DOHH2 (cell line): Measurements from ENCODE around the gene NFIB.

Experiments
- H3F3A ChIP-seq: fragments of 200-600 bp; sonication (generic), shearing (Covaris generic); 2 replicates; pipeline ENCODE4 v1.6.0; 2016; ENCODE audit warnings: antibody characterized with exemption, mild to moderate bottlenecking; ENCODE audit not compliant: control insufficient read depth, insufficient read depth
- H3K27ac ChIP-seq: fragments of 200-600 bp; sonication (generic); 2 replicates; pipeline ENCODE4 v1.5.1; 2014; ENCODE audit warnings: low read depth, mild to moderate bottlenecking, low read length, moderate library complexity
- H3K27me3 ChIP-seq: fragments of 200-600 bp; sonication (generic); 2 replicates; pipeline ENCODE4 v1.6.1; 2014; ENCODE audit warnings: mild to moderate bottlenecking, low read length, mixed read lengths; ENCODE audit not compliant: control insufficient read depth
- H3K36me3 ChIP-seq: fragments of 200-600 bp; sonication (generic); 2 replicates; pipeline ENCODE4 v1.6.1; 2014; ENCODE audit warnings: mild to moderate bottlenecking, low read length, moderate library complexity, mixed read lengths; ENCODE audit not compliant: control insufficient read depth
- H3K4me1 ChIP-seq: fragments of 200-600 bp; sonication (generic); 2 replicates; pipeline ENCODE4 v1.6.1; 2014; ENCODE audit warnings: mild to moderate bottlenecking, low read length, mixed read lengths; ENCODE audit not compliant: control insufficient read depth
- H3K4me2 ChIP-seq: fragments of 200-600 bp; sonication (generic); 2 replicates; pipeline ENCODE4 v1.6.0; 2014; ENCODE audit warnings: mild to moderate bottlenecking, low read length, moderate library complexity
- H3K4me3 ChIP-seq: fragments of 200-600 bp; sonication (generic); 2 replicates; pipeline ENCODE4 v1.5.1; 2014; ENCODE audit warnings: mild to moderate bottlenecking, low read length, mixed read lengths
- H3K79me2 ChIP-seq: fragments of 200-600 bp; sonication (generic); 2 replicates; pipeline ENCODE4 v1.6.1; 2014; ENCODE audit warnings: mild to moderate bottlenecking, low read length, mixed read lengths; ENCODE audit not compliant: control insufficient read depth
- H3K9me2 ChIP-seq: fragments of 200-600 bp; sonication (generic); replicated peaks from 2 replicates; pipeline ENCODE4 v1.6.1; 2014; ENCODE audit warnings: mild to moderate bottlenecking, low read length, mixed read lengths; ENCODE audit not compliant: control insufficient read depth
- H3K9me3 ChIP-seq: fragments of 200-600 bp; sonication (generic); 2 replicates; pipeline ENCODE4 v1.6.1; 2014; ENCODE audit warnings: antibody characterized with exemption, low read length, mixed read lengths; ENCODE audit not compliant: control insufficient read depth, insufficient read depth
- H4K20me1 ChIP-seq: fragments of 200-600 bp; sonication (generic); 2 replicates; pipeline ENCODE4 v1.6.0; 2014; ENCODE audit warnings: low read depth, mild to moderate bottlenecking, antibody characterized with exemption, low read length, moderate library complexity; ENCODE audit not compliant: control insufficient read depth, insufficient read depth
- EZH2phosphoT487 ChIP-seq: fragments of 200-600 bp; sonication (generic); IDR thresholded peaks from 2 replicates; pipeline ENCODE4 v1.6.1; 2017; ENCODE audit warnings: borderline replicate concordance, mild to moderate bottlenecking, antibody characterized with exemption, low read length, moderate library complexity, mixed read lengths
- TF ChIP-seq, protein P1 (sequence below): fragments of 200-600 bp; sonication (generic); IDR thresholded peaks from one replicate; pipeline ENCODE4 v1.5.1; 2014; ENCODE audit warnings: antibody characterized with exemption, mild to moderate bottlenecking, low read depth, low read length; ENCODE audit not compliant: poor library complexity, severe bottlenecking

The NFIB gene

DNA sequence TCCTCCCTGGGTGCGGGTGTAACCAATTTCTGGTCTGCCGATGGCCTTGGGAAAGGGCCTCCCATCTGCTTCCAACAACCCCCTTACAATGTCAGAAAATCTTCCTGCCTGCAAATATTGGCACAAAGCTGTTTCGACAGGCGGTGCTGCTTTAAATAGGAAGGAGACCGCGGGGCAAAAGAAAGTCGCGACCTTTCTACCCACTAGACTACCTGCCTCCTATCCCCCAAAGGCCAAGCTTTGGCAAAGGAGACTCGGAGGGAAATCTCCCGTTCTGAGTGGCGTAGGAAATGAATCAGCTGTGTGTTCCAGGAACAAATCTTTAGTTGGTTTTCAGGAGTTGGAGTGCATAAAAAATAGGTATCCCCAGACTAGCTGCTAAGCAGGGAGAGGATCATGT is 36.8 kb upstream of the NFIB start:
- no peak overlapping the region for H3K4me3 ChIP-seq
- H3K27ac ChIP-seq: no peak overlapping the region
- H4K20me1 ChIP-seq: no peaks in the 10 kb centered on the region
- H3K27me3 ChIP-seq: peaks cover 4% of the 10 kb centered on the region; the same call in 1 of the 2 replicates
- TF ChIP-seq, protein P1, sequence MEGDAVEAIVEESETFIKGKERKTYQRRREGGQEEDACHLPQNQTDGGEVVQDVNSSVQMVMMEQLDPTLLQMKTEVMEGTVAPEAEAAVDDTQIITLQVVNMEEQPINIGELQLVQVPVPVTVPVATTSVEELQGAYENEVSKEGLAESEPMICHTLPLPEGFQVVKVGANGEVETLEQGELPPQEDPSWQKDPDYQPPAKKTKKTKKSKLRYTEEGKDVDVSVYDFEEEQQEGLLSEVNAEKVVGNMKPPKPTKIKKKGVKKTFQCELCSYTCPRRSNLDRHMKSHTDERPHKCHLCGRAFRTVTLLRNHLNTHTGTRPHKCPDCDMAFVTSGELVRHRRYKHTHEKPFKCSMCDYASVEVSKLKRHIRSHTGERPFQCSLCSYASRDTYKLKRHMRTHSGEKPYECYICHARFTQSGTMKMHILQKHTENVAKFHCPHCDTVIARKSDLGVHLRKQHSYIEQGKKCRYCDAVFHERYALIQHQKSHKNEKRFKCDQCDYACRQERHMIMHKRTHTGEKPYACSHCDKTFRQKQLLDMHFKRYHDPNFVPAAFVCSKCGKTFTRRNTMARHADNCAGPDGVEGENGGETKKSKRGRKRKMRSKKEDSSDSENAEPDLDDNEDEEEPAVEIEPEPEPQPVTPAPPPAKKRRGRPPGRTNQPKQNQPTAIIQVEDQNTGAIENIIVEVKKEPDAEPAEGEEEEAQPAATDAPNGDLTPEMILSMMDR: no peak
- TF ChIP-seq EZH2phosphoT487: no peak
- no peaks in the 10 kb centered on the region for H3K4me1 ChIP-seq
- H3K9me3 ChIP-seq: no peaks in the 10 kb centered on the region
- H3K9me2 ChIP-seq: no peaks in the 10 kb centered on the region
- no peaks in the 10 kb centered on the region for H3F3A ChIP-seq
- H3K79me2 ChIP-seq: no peaks in the 10 kb centered on the region
- H3K4me2 ChIP-seq: no peak overlapping the region
- H3K36me3 ChIP-seq: no peaks in the 10 kb centered on the region

DNA sequence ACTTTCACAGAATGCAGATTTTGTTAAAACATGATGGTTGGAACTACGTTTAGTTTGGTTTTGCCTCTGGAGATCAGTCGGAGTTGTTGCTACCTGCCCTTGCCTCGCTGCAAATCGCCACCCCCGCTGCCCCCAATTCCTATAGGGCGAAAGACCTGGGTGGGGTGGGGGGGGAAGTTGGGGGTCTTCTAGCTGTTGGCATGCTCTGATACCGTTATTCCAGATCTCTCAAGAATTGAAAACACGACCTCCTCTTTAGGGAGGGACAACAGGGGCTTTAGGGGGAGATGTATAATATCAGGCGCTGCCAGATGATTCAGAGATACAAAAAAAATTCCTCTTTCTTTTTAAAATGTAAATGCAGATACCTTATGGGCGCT is 36.4 kb upstream of the NFIB start:
- H3K27me3 ChIP-seq: peaks cover 4% of the 10 kb centered on the region; the same call in 1 of the 2 replicates

DNA sequence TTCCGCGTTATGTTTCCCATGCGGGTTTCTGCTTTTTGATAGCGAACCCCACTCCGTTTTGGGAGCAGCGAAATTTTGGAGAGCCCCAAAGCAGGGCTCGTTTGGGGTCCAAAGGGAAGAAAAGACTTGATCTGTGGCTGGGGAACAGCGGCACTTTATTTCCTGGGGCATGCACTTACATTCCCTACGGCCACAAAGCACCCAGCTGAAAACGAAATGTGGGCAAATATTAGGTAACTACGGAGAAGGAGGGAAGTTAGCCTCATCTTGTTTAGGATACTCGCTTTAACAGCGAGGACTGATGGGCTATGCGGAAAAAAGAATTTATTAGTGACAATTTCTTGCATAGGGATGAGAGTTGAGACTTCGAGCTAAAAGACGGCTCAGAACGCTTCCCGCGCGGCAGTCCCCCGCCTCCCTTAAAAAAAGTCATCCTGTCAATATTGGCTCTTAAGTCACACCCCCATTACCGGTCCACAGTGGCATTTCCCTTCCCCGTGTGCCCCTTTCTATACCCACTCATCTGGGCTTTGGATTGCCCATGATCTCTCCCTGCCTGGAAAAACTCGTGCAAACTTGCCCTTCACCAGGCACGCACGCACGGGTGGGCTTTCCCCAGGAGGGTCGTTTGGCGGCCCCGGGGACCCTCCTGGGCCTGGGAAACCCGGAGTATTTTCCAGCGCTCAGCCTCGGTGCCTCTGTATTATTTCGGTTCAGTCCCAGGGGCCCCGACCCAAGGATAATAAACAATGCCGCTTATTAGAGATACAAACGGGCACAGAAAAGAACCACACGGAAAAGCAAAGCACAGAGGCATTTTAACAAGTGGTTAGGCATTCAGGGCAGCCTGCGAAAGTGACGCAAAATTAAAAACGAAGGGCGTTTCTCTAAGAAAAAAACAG is 35.8 kb upstream of the NFIB start:
- no peaks in the 10 kb centered on the region for H3K36me3 ChIP-seq
- H3K27ac ChIP-seq: no peak overlapping the region
- no peaks in the 10 kb centered on the region for H3K4me1 ChIP-seq
- H3K4me2 ChIP-seq: no peak overlapping the region
- no peaks in the 10 kb centered on the region for H3K9me2 ChIP-seq
- H3K27me3 ChIP-seq: peaks cover 8% of the 10 kb centered on the region
- no peak for TF ChIP-seq EZH2phosphoT487
- TF ChIP-seq, protein P1: no peak
- no peak overlapping the region for H3K4me3 ChIP-seq
- H3K79me2 ChIP-seq: no peaks in the 10 kb centered on the region
- H4K20me1 ChIP-seq: no peaks in the 10 kb centered on the region
- H3K9me3 ChIP-seq: no peaks in the 10 kb centered on the region
- no peaks in the 10 kb centered on the region for H3F3A ChIP-seq

More for the DNA sequence above, 36.4 kb upstream of the NFIB start:
- no peak overlapping the region for H3K4me2 ChIP-seq
- H4K20me1 ChIP-seq: no peaks in the 10 kb centered on the region
- TF ChIP-seq, protein P1: no peak
- TF ChIP-seq EZH2phosphoT487: no peak
- no peaks in the 10 kb centered on the region for H3K9me2 ChIP-seq
- no peaks in the 10 kb centered on the region for H3K4me1 ChIP-seq
- H3K36me3 ChIP-seq: no peaks in the 10 kb centered on the region
- no peaks in the 10 kb centered on the region for H3K9me3 ChIP-seq
- no peak overlapping the region for H3K4me3 ChIP-seq
- H3F3A ChIP-seq: no peaks in the 10 kb centered on the region
- no peaks in the 10 kb centered on the region for H3K79me2 ChIP-seq
- no peak overlapping the region for H3K27ac ChIP-seq
